A549 (cell line): Measurements from ENCODE around the gene AK3. TPM values are rescaled to one million over a fixed set of nuclear protein-coding genes. Genes with fewer than 3 reads are reported as not detected.

Source experiments
- ATAC-seq, 2 experiments: fragments of 200-7000 bp in 1 of 2; fragments of >200 bp in 1 of 2; cut with Nextera tagmentation in 1 of 2; cut with Tn5 transposase in 1 of 2; 3 replicates each; pipeline versions ENCODE4 v1.8.0 to v1.9.1; 2018 to 2020; ENCODE audit warnings: mild to moderate bottlenecking in 1 of 2, moderate library complexity in 1 of 2
- CTCF ChIA-PET: fragments of 300-600 bp; sonication (Branson Sonifier 250); formaldehyde crosslinking; extraction: SDS; loops from one replicate; lab custom pipeline; 2021; ENCODE audit warnings: antibody characterized with exemption, inconsistent platforms; lab: Yijun Ruan, JAX
- POLR2A ChIA-PET: fragments of 350-600 bp; formaldehyde crosslinking; extraction: SDS; loops from one replicate; lab custom pipeline; 2021; ENCODE audit warnings: antibody characterized with exemption, inconsistent platforms; lab: Yijun Ruan, JAX
- DNase-seq, 2 experiments: peaks; one replicate each; pipeline versions ENCODE4 v3.0.0 to v3.0.0-alpha.2; 2011 to 2016; ENCODE audit warnings: low read depth in 1 of 2, low spot score in 1 of 2
- FAIRE-seq: peaks from 2 replicates; lab custom pipeline; 2011; peaks lifted over from hg19 to GRCh38; lab: Jason Lieb, UNC
- H3K27ac ChIP-seq, 2 experiments: fragments of >200 bp; sonication (Bioruptor Twin); formaldehyde crosslinking; 3 replicates each; pipeline ENCODE4 v1.5.1; 2016 to 2017
- H3K4me1 ChIP-seq: fragments of >200 bp; sonication (Bioruptor Twin); formaldehyde crosslinking; 3 replicates; pipeline ENCODE4 v1.6.1; 2016
- H3K4me2 ChIP-seq: fragments of >200 bp; sonication (Bioruptor Twin); formaldehyde crosslinking; 3 replicates; pipeline ENCODE4 v1.6.1; 2016
- H3K4me3 ChIP-seq: fragments of >200 bp; sonication (Bioruptor Twin); formaldehyde crosslinking; 3 replicates; pipeline ENCODE4 v1.5.1; 2016
- H3K9me3 ChIP-seq: fragments of >200 bp; sonication (Bioruptor Twin); formaldehyde crosslinking; 3 replicates; pipeline ENCODE4 v1.6.1; 2016
- BCL3 ChIP-seq: fragments of >200 bp; sonication (Bioruptor Twin); formaldehyde crosslinking; IDR thresholded peaks from 3 replicates; pipeline ENCODE4 v1.6.1; 2016
- BHLHE40 ChIP-seq: IDR thresholded peaks from 2 replicates; pipeline ENCODE4 v1.6.1; 2012; ENCODE audit warnings: low read depth, low read length, inconsistent platforms
- CEBPB ChIP-seq, 2 experiments: fragments of >200 bp in 1 of 2; sonication (Bioruptor Twin) in 1 of 2; formaldehyde crosslinking in 1 of 2; IDR thresholded peaks; 2 replicates each; pipeline ENCODE4 v1.6.1; 2012 to 2016
- CHD2 ChIP-seq: fragments of 150-350 bp; IDR thresholded peaks from 2 replicates; pipeline ENCODE4 v1.6.1; 2014; ENCODE audit warnings: low read length; ENCODE audit not compliant: partially characterized antibody
- EHF ChIP-seq: fragments of 250-450 bp; sonication (Bioruptor Pico); IDR thresholded peaks from 2 replicates; pipeline ENCODE4 v1.5.0; 2020; ENCODE audit warnings: mild to moderate bottlenecking
- ELK1 ChIP-seq: fragments of 150-350 bp; IDR thresholded peaks from 2 replicates; pipeline ENCODE4 v1.6.1; 2014; ENCODE audit warnings: low read depth, mild to moderate bottlenecking, low read length
- FOSL2 ChIP-seq, 2 experiments: fragments of 450-650 bp in 1 of 2; fragments of >200 bp in 1 of 2; sonication (Bioruptor Twin) in 1 of 2; formaldehyde crosslinking; IDR thresholded peaks; 2 replicates each; pipeline versions ENCODE4 v1.5.0 to v1.6.1; 2016 to 2020; ENCODE audit warnings: mild to moderate bottlenecking in 1 of 2, moderate library complexity in 1 of 2
- GATA3 ChIP-seq: IDR thresholded peaks from 2 replicates; pipeline ENCODE4 v1.6.1; 2012; ENCODE audit warnings: borderline replicate concordance
- HES2 ChIP-seq: fragments of >200 bp; sonication (Bioruptor Twin); formaldehyde crosslinking; IDR thresholded peaks from 2 replicates; pipeline ENCODE4 v1.6.1; 2016
- HOXA7 ChIP-seq: fragments of 250-450 bp; sonication (Bioruptor Pico); IDR thresholded peaks from 2 replicates; pipeline ENCODE4 v1.5.0; 2020; ENCODE audit warnings: mild to moderate bottlenecking, moderate library complexity
- HOXB5 ChIP-seq: fragments of 250-450 bp; sonication (Bioruptor Pico); IDR thresholded peaks from 2 replicates; pipeline ENCODE4 v1.5.0; 2020; ENCODE audit warnings: mild to moderate bottlenecking, moderate library complexity
- JUNB ChIP-seq: fragments of >200 bp; sonication (Bioruptor Twin); formaldehyde crosslinking; IDR thresholded peaks from 2 replicates; pipeline ENCODE4 v1.6.1; 2016
- KDM1A ChIP-seq: fragments of 200-600 bp; sonication (generic); IDR thresholded peaks from 2 replicates; pipeline ENCODE4 v1.6.1; 2016; ENCODE audit warnings: low read depth, mild to moderate bottlenecking
- MAZ ChIP-seq: fragments of 150-350 bp; IDR thresholded peaks from 2 replicates; pipeline ENCODE4 v1.6.1; 2014; ENCODE audit warnings: antibody characterized with exemption, low read depth, low read length, borderline replicate concordance
- RAD21 ChIP-seq, 2 experiments: fragments of >200 bp in 1 of 2; sonication (Bioruptor Twin) in 1 of 2; formaldehyde crosslinking in 1 of 2; IDR thresholded peaks in 1 of 2; conservative IDR thresholded peaks in 1 of 2; 2 replicates in 1 of 2; 3 replicates in 1 of 2; pipeline ENCODE4 v1.6.1; 2012 to 2018; ENCODE audit warnings: inconsistent platforms in 1 of 2
- RARB ChIP-seq: fragments of 250-450 bp; sonication (Bioruptor Pico); IDR thresholded peaks from 2 replicates; pipeline ENCODE4 v1.8.0; 2021; ENCODE audit warnings: mild to moderate bottlenecking, moderate library complexity
- REST ChIP-seq: fragments of 200-600 bp; sonication (generic); IDR thresholded peaks from 2 replicates; pipeline ENCODE4 v1.6.1; 2016; ENCODE audit warnings: antibody characterized with exemption, mild to moderate bottlenecking, moderate library complexity
- RFX5 ChIP-seq: fragments of 450-650 bp; IDR thresholded peaks from 2 replicates; pipeline ENCODE4 v1.7.1; 2014; ENCODE audit warnings: antibody characterized with exemption, mild to moderate bottlenecking, moderate library complexity
- RNF2 ChIP-seq: fragments of 200-600 bp; sonication (generic); IDR thresholded peaks from 2 replicates; pipeline ENCODE4 v1.6.1; 2016; ENCODE audit warnings: low read depth, mild to moderate bottlenecking, antibody characterized with exemption, moderate library complexity, borderline replicate concordance
- SMC3 ChIP-seq: fragments of >200 bp; sonication (Bioruptor Twin); formaldehyde crosslinking; IDR thresholded peaks from 3 replicates; pipeline ENCODE4 v1.6.1; 2018; ENCODE audit warnings: inconsistent platforms
- TFCP2L1 ChIP-seq: fragments of 250-450 bp; sonication (Bioruptor Pico); IDR thresholded peaks from 2 replicates; pipeline ENCODE4 v1.5.0; 2021; ENCODE audit warnings: mild to moderate bottlenecking
- ZFP36 ChIP-seq: fragments of 450-650 bp; IDR thresholded peaks from 2 replicates; pipeline ENCODE4 v1.6.1; 2014; ENCODE audit warnings: borderline replicate concordance; ENCODE audit not compliant: partially characterized antibody
- ZSCAN20 ChIP-seq: fragments of 250-450 bp; sonication (Bioruptor Pico); IDR thresholded peaks from 2 replicates; pipeline ENCODE4 v1.8.0; 2022; ENCODE audit warnings: mild to moderate bottlenecking, moderate library complexity
- WGBS: methylation state at CpG from one replicate; pipeline ENCODE4 v1.1.6; 2017; ENCODE audit errors: missing lambda C conversion rate; 5-methylcytosine and 5-hydroxymethylcytosine counted together
- polyA plus RNA-seq, 4 experiments: library from polyadenylated mRNA; depleted of rRNA in 3 of 4; stranded (reverse); fragments of >200 nt; fragmentation: RNase III in 1 of 4; extraction: RNeasy Plus Mini Kit Qiagen cat#74134 plus additional on column Dnase treatment in 1 of 4; gene quantifications; 2 replicates in 3 of 4; 3 replicates in 1 of 4; pipeline ENCODE4 v1.2.3, GENCODE V29; 2011 to 2017
- TF ChIP-seq, protein P1 (sequence below): fragments of >200 bp; sonication (Bioruptor Twin); formaldehyde crosslinking; IDR thresholded peaks from 3 replicates; pipeline ENCODE4 v1.5.1; 2016
- TF ChIP-seq, protein P2 (sequence below): fragments of 450-650 bp; IDR thresholded peaks from 2 replicates; pipeline ENCODE4 v1.6.1; 2014; ENCODE audit warnings: antibody characterized with exemption

AK3 gene
- polyA plus RNA-seq, 2 of the 4 experiments (the other 2 are of a cell fraction) = 51.0 to 83.0 TPM

DNA sequence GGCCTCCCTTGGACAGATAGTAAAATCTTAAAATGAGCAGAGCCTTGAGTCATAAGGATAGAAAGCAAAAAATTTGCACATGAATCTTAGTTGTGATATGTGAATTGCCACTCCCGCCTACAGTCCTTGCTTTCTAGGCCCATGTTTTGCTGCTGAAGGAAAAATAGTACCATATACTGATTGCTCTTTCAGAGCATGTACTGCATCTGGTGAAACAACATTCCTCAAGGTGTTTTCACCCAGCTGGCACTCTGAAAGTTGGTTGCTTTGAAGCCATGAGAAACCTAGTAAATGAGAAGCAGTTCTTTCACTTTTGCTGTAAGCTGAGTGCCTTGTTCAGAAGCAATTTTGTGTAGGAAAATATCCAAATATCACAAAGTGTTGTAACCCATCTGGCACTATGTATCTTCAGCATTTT, 51.3 kb downstream of the AK3 start:
- Histone ChIP-seq H3K9me3 (no peaks in the 10 kb centered on the region), H3K4me1 (no peaks in the 10 kb centered on the region), H3K4me2 (no peak overlapping the region), H3K4me3 (no peak overlapping the region), H3K27ac (no peak overlapping the region)
- ATAC-seq = no peak
- TF ChIP-seq HOXB5 (CRISPR knock-in tag) (no peak), CHD2 (no peak), ELK1 (no peak), RAD21 (conservative IDR thresholded peaks at IDR 0.05 in 1 of 2, IDR thresholded peaks at IDR 0.05 in 1 of 2) (no peak)
- no peak for DNase-seq
- ChIA-PET POLR2A (no interaction called here), CTCF (no interaction called here)
- FAIRE-seq = no peak
- 89% methylated on average over 1 of the region's 1 CpG for WGBS

GRCh38 chr9:4689021-4689420, 52.0 kb downstream of the AK3 start:
- ChIA-PET POLR2A (no interaction called here), CTCF (no interaction called here)
- Histone ChIP-seq H3K9me3 (no peaks in the 10 kb centered on the region), H3K4me1 (no peaks in the 10 kb centered on the region), H3K4me3 (no peak overlapping the region), H3K4me2 (no peak overlapping the region), H3K27ac (no peak overlapping the region)
- TF ChIP-seq, protein P1, sequence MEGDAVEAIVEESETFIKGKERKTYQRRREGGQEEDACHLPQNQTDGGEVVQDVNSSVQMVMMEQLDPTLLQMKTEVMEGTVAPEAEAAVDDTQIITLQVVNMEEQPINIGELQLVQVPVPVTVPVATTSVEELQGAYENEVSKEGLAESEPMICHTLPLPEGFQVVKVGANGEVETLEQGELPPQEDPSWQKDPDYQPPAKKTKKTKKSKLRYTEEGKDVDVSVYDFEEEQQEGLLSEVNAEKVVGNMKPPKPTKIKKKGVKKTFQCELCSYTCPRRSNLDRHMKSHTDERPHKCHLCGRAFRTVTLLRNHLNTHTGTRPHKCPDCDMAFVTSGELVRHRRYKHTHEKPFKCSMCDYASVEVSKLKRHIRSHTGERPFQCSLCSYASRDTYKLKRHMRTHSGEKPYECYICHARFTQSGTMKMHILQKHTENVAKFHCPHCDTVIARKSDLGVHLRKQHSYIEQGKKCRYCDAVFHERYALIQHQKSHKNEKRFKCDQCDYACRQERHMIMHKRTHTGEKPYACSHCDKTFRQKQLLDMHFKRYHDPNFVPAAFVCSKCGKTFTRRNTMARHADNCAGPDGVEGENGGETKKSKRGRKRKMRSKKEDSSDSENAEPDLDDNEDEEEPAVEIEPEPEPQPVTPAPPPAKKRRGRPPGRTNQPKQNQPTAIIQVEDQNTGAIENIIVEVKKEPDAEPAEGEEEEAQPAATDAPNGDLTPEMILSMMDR = no peak
- no peak for TF ChIP-seq EHF (CRISPR knock-in tag)
- no peak for TF ChIP-seq CEBPB (IDR thresholded peaks at IDR 0.05)
- no peak for TF ChIP-seq GATA3
- no peak for TF ChIP-seq JUNB
- TF ChIP-seq BHLHE40 = no peak
- no peak for TF ChIP-seq ELK1
- TF ChIP-seq ZFP36 = no peak
- TF ChIP-seq HOXA7 = no peak
- no peak for TF ChIP-seq HES2
- TF ChIP-seq RNF2 = no peak
- no peak for TF ChIP-seq TFCP2L1 (CRISPR knock-in tag)
- TF ChIP-seq ZSCAN20 (CRISPR knock-in tag) = no peak
- no peak for TF ChIP-seq MAZ
- DNase-seq = no peak
- ATAC-seq = no peak
- WGBS = 41% methylated on average over 2 of the region's 2 CpGs
- no peak for FAIRE-seq

DNA sequence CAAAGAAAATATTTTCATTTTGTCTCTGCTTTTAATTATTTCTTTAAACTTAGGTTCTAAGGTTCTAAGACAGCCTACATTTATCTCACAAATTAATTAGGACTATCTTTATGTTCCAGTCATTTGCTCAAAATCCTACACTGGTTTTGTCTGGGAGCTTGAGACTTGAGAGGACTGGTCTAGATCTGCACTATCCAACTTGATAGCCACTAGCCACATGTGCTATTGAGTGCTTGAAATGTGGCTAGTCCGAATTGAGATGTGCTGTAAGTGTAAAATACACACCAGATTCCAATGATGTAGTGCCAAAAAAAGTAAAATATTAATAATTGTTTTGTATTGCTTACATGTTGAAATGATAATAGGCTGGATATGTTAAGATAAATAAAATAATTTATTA, 54.4 kb downstream of the AK3 start:
- H3K9me3 ChIP-seq = no peaks in the 10 kb centered on the region
- no peak overlapping the region for H3K4me2 ChIP-seq
- CTCF ChIA-PET = interaction anchor here (1.5 kb wide), 1 partner anchor 20 kb away, joined by 4 read pairs; the partner anchor contains the start of gene SPATA6L
- H3K4me3 ChIP-seq = no peak overlapping the region
- 89% methylated on average over 1 of the region's 1 CpG for WGBS
- H3K4me1 ChIP-seq = peaks cover 2% of the 10 kb centered on the region; the same call in 1 of the 3 replicates
- ATAC-seq (no peak), FAIRE-seq (no peak), DNase-seq (no peak)
- POLR2A ChIA-PET = no interaction called here
- no peak overlapping the region for H3K27ac ChIP-seq
- no peak for TF ChIP-seq SMC3
- TF ChIP-seq REST = no peak
- no peak for TF ChIP-seq KDM1A
- TF ChIP-seq FOSL2 (IDR thresholded peaks at IDR 0.05) = no peak
- no peak for TF ChIP-seq FOSL2 (CRISPR knock-in tag; IDR thresholded peaks at IDR 0.05)
- TF ChIP-seq BCL3 = no peak
- no peak for TF ChIP-seq RFX5
- no peak for TF ChIP-seq RARB (CRISPR knock-in tag)
- TF ChIP-seq, protein P2, sequence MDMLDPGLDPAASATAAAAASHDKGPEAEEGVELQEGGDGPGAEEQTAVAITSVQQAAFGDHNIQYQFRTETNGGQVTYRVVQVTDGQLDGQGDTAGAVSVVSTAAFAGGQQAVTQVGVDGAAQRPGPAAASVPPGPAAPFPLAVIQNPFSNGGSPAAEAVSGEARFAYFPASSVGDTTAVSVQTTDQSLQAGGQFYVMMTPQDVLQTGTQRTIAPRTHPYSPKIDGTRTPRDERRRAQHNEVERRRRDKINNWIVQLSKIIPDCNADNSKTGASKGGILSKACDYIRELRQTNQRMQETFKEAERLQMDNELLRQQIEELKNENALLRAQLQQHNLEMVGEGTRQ = no peak
